IMR-90 (cell line): ENCODE measurements around the gene BRINP3. TPM values are rescaled to one million over a fixed set of nuclear protein-coding genes. Genes with fewer than 3 reads are reported as not detected.

Experiments
- ATAC-seq: fragments of 200-7000 bp; cut with Tn5 transposase; 2 replicates; pipeline ENCODE4 v1.9.1; 2020; ENCODE audit warnings: low read depth, mild to moderate bottlenecking, moderate library complexity
- BruUV-seq: library from RNA; stranded (reverse); fragments of 400-500 nt; replicated peaks from 2 replicates; lab custom pipeline; 2021; lab: Mats Ljungman, UMichigan
- CTCF ChIA-PET: fragments of 300-600 bp; formaldehyde crosslinking; extraction: SDS; loops from one replicate; lab custom pipeline; 2021; ENCODE audit warnings: antibody characterized with exemption; lab: Yijun Ruan, JAX
- POLR2A ChIA-PET: fragments of 300-600 bp; sonication (Branson Sonifier 250); formaldehyde crosslinking; loops from one replicate; lab custom pipeline; 2022; ENCODE audit warnings: antibody characterized with exemption; ENCODE audit not compliant: unreplicated experiment; lab: Charles Lee
- DNase-seq: peaks from one replicate; pipeline ENCODE4 v3.0.0; 2013
- H2AFZ ChIP-seq: replicated peaks from 2 replicates; pipeline ENCODE3; 2013; ENCODE audit warnings: low read length, mild to moderate bottlenecking; ENCODE audit not compliant: poor library complexity
- H2AK5ac ChIP-seq: 2 replicates; pipeline ENCODE4 v1.6.1; 2013; ENCODE audit warnings: low read depth, low read length, inconsistent platforms
- H2AK9ac ChIP-seq: replicated peaks from 2 replicates; pipeline ENCODE3; 2013; ENCODE audit warnings: mild to moderate bottlenecking, low read depth, low read length, moderate library complexity; ENCODE audit not compliant: poor library complexity
- H2BK120ac ChIP-seq: 2 replicates; pipeline ENCODE4 v1.6.1; 2013; ENCODE audit warnings: low read depth, low read length, inconsistent platforms
- H2BK15ac ChIP-seq: 3 replicates; pipeline ENCODE4 v1.6.1; 2013; ENCODE audit warnings: low read depth, low read length, inconsistent platforms
- H2BK20ac ChIP-seq: 2 replicates; pipeline ENCODE4 v1.6.1; 2013; ENCODE audit warnings: low read depth, mild to moderate bottlenecking, inconsistent platforms, low read length, moderate library complexity
- H2BK5ac ChIP-seq: 2 replicates; pipeline ENCODE4 v1.6.1; 2013; ENCODE audit warnings: mild to moderate bottlenecking, low read depth, low read length, inconsistent platforms; ENCODE audit not compliant: poor library complexity, severe bottlenecking
- H3K14ac ChIP-seq: replicated peaks from 2 replicates; pipeline ENCODE4 v1.6.1; 2013; ENCODE audit warnings: low read depth, low read length, inconsistent platforms
- H3K18ac ChIP-seq: 2 replicates; pipeline ENCODE4 v1.6.1; 2013; ENCODE audit warnings: low read depth, low read length, control low read depth
- H3K23ac ChIP-seq: 2 replicates; pipeline ENCODE4 v1.6.1; 2013; ENCODE audit warnings: low read depth, low read length, inconsistent platforms
- H3K27ac ChIP-seq: 2 replicates; pipeline ENCODE4 v1.5.1; 2013; ENCODE audit warnings: mild to moderate bottlenecking, control low read depth, low read length; ENCODE audit not compliant: insufficient read depth
- H3K27me3 ChIP-seq: 2 replicates; pipeline ENCODE4 v1.6.1; 2013; ENCODE audit warnings: low read length; ENCODE audit not compliant: control insufficient read depth, insufficient read depth
- H3K36me3 ChIP-seq: 2 replicates; pipeline ENCODE4 v1.6.1; 2013; ENCODE audit warnings: low read length, mixed read lengths; ENCODE audit not compliant: control insufficient read depth, insufficient read depth
- H3K4ac ChIP-seq: 2 replicates; pipeline ENCODE4 v1.6.1; 2013; ENCODE audit warnings: low read depth, low read length, inconsistent platforms
- H3K4me1 ChIP-seq: 2 replicates; pipeline ENCODE4 v1.6.1; 2013; ENCODE audit warnings: low read length, mixed read lengths; ENCODE audit not compliant: control insufficient read depth, insufficient read depth
- H3K4me2 ChIP-seq: 2 replicates; pipeline ENCODE4 v1.6.1; 2013; ENCODE audit warnings: low read depth, mild to moderate bottlenecking, control low read depth, low read length, moderate library complexity
- H3K4me3 ChIP-seq: 2 replicates; pipeline ENCODE4 v1.5.1; 2013; ENCODE audit warnings: low read depth, mild to moderate bottlenecking, control low read depth, low read length, moderate library complexity; ENCODE audit not compliant: insufficient read depth
- H3K56ac ChIP-seq: 2 replicates; pipeline ENCODE4 v1.6.1; 2013; ENCODE audit warnings: low read length, inconsistent platforms; ENCODE audit not compliant: insufficient read depth; ENCODE audit errors: extremely low read depth
- H3K79me1 ChIP-seq, 2 experiments: 2 replicates each; pipeline ENCODE4 v1.6.1; 2013; ENCODE audit warnings: low read length in 2 of 2, inconsistent platforms in 1 of 2, low read depth in 1 of 2
- H3K9ac ChIP-seq: 2 replicates; pipeline ENCODE4 v1.6.1; 2013; ENCODE audit warnings: low read depth, low read length, control low read depth
- H3K9me1 ChIP-seq: 2 replicates; pipeline ENCODE4 v1.6.1; 2013; ENCODE audit warnings: low read length, inconsistent platforms; ENCODE audit not compliant: insufficient read depth
- H3K9me3 ChIP-seq: 2 replicates; pipeline ENCODE4 v1.6.1; 2013; ENCODE audit warnings: low read length; ENCODE audit not compliant: control insufficient read depth, insufficient read depth
- H4K20me1 ChIP-seq: 2 replicates; pipeline ENCODE4 v1.6.1; 2013; ENCODE audit warnings: low read length, inconsistent platforms; ENCODE audit not compliant: insufficient read depth
- H4K5ac ChIP-seq: 2 replicates; pipeline ENCODE4 v1.6.1; 2013; ENCODE audit warnings: mild to moderate bottlenecking, low read depth, low read length, control low read depth
- H4K8ac ChIP-seq, 2 experiments: 2 replicates each; pipeline ENCODE4 v1.6.1; 2013; ENCODE audit warnings: low read depth in 2 of 2, low read length in 2 of 2, control low read depth in 1 of 2, inconsistent platforms in 1 of 2
- H4K91ac ChIP-seq: 2 replicates; pipeline ENCODE4 v1.6.1; 2013; ENCODE audit warnings: low read depth, low read length, inconsistent platforms; ENCODE audit not compliant: insufficient read depth
- BHLHE40 ChIP-seq: fragments of 150-350 bp; IDR thresholded peaks from 2 replicates; pipeline ENCODE4 v1.6.1; 2016; ENCODE audit warnings: mild to moderate bottlenecking, low read depth, low read length
- CEBPB ChIP-seq: IDR thresholded peaks from 2 replicates; pipeline ENCODE4 v1.6.1; 2012; ENCODE audit warnings: low read depth, low read length, improper control_type of control experiment
- CHD1 ChIP-seq: IDR thresholded peaks from 2 replicates; pipeline ENCODE4 v1.6.1; 2012; ENCODE audit warnings: low read depth, low read length, improper control_type of control experiment
- CTCF ChIP-seq: conservative IDR thresholded peaks from 2 replicates; pipeline ENCODE4 v1.5.1; 2012; ENCODE audit warnings: mild to moderate bottlenecking, low read depth, low read length, improper control_type of control experiment
- FOS ChIP-seq: fragments of 150-350 bp; IDR thresholded peaks from 2 replicates; pipeline ENCODE4 v1.6.1; 2016; ENCODE audit warnings: low read depth, low read length
- MAFK ChIP-seq: IDR thresholded peaks from 2 replicates; pipeline ENCODE4 v1.6.1; 2012; ENCODE audit warnings: low read depth, low read length, improper control_type of control experiment
- MAZ ChIP-seq: IDR thresholded peaks from 2 replicates; pipeline ENCODE4 v1.6.1; 2012; ENCODE audit warnings: low read depth, mild to moderate bottlenecking, low read length, improper control_type of control experiment, moderate library complexity, borderline replicate concordance
- MXI1 ChIP-seq: IDR thresholded peaks from 2 replicates; pipeline ENCODE4 v1.6.1; 2012; ENCODE audit warnings: low read depth, mild to moderate bottlenecking, low read length, moderate library complexity, borderline replicate concordance
- NFE2L2 ChIP-seq: fragments of 150-350 bp; IDR thresholded peaks from 2 replicates; pipeline ENCODE4 v1.6.1; 2016; ENCODE audit warnings: low read depth, mild to moderate bottlenecking, low read length
- POLR2A ChIP-seq: IDR thresholded peaks from 2 replicates; pipeline ENCODE4 v1.6.1; 2012; ENCODE audit warnings: mild to moderate bottlenecking, low read depth, low read length
- RAD21 ChIP-seq: IDR thresholded peaks from 2 replicates; pipeline ENCODE4 v1.6.1; 2012; ENCODE audit warnings: low read length, improper control_type of control experiment
- RCOR1 ChIP-seq: IDR thresholded peaks from 2 replicates; pipeline ENCODE4 v1.6.1; 2012; ENCODE audit warnings: mild to moderate bottlenecking, low read length, improper control_type of control experiment; ENCODE audit not compliant: insufficient replicate concordance
- RFX5 ChIP-seq: IDR thresholded peaks from 2 replicates; pipeline ENCODE4 v1.8.0; 2012; ENCODE audit warnings: low read depth, mild to moderate bottlenecking, low read length, moderate library complexity
- SMC3 ChIP-seq: fragments of 150-350 bp; IDR thresholded peaks from 2 replicates; pipeline ENCODE4 v1.6.1; 2016; ENCODE audit warnings: low read depth, mild to moderate bottlenecking, antibody characterized with exemption, low read length, moderate library complexity
- WGBS, 2 experiments: methylation state at CpG; one replicate each; pipeline versions ENCODE4 v1.1.5 to v1.1.7; 2013; ENCODE audit warnings: missing lambda C conversion rate in 2 of 2; ENCODE audit not compliant: insufficient read length in 1 of 2; ENCODE audit errors: extremely low coverage in 2 of 2; 5-methylcytosine and 5-hydroxymethylcytosine counted together
- dilution Hi-C: fragments of 300-500 bp; cut with HindIII; formaldehyde crosslinking; loops from one replicate; pipeline ENCODE4 v1.14.3; 2018; ENCODE audit warnings: low sequenced_read_pairs; ENCODE audit not compliant: unreplicated experiment
- in situ Hi-C: fragments of 300-500 bp; cut with MboI; formaldehyde crosslinking; loops from 3 replicates; pipeline ENCODE4 v1.14.3; 2019; ENCODE audit warnings: low sequenced_read_pairs, inconsistent platforms, mixed read lengths
- intact Hi-C: fragments of 100-400 bp; cut with micrococcal nuclease; formaldehyde crosslinking; loops from 2 replicates; pipeline ENCODE4 v1.10.0; 2022
- polyA plus RNA-seq, 3 experiments: library from polyadenylated mRNA; depleted of rRNA; stranded (reverse); fragments of >200 nt; gene quantifications; 2 replicates each; pipeline ENCODE4 v1.2.3, GENCODE V29; 2012; ENCODE audit warnings: low replicate concordance in 1 of 3
- total RNA-seq: library from RNA; depleted of rRNA; stranded (reverse); fragments of >200 nt; gene quantifications from 2 replicates; pipeline ENCODE4 v1.2.3, GENCODE V29; 2012
- TF ChIP-seq, protein P1 (sequence below): fragments of 150-350 bp; IDR thresholded peaks from 2 replicates; pipeline ENCODE4 v1.6.1; 2016; ENCODE audit warnings: low read depth, mild to moderate bottlenecking, low read length, moderate library complexity, borderline replicate concordance
- TF ChIP-seq, protein P2 (sequence below): fragments of 150-350 bp; IDR thresholded peaks from 2 replicates; pipeline ENCODE4 v1.6.1; 2017; ENCODE audit warnings: mild to moderate bottlenecking, antibody characterized with exemption, low read length, low read depth

Gene BRINP3
- total and polyA plus RNA-seq, 2 of the 4 experiments (the other 2 are of a cell fraction), result 0.15 to 0.36 TPM

DNA sequence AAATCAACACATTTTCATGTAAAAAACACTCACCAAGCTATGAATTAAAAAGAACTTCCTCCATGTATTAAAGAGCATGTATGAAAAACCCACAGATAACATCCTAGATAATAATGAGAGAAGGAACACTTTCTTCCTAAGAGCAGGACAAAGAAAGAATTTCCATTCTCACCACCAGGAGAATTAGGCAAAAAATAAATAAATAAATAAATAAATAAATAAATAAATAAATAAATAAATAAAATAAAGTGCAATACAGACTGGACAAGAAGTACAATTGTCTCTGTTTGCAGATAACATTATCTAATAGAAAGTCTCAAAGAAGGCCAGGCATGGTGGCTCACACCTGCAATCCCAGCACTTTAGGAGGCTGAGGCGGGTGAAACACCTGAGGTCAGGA, 218.2 kb downstream of the BRINP3 start:
- Histone ChIP-seq H3K14ac (no peak overlapping the region), H3K27ac (no peak overlapping the region), H2AK9ac (no peak overlapping the region), H4K20me1 (no peaks in the 10 kb centered on the region), H3K9me3 (no peaks in the 10 kb centered on the region), H3K36me3 (no peaks in the 10 kb centered on the region), H3K4ac (no peak overlapping the region), H3K4me3 (no peak overlapping the region), H4K8ac (no peak overlapping the region), H2AK5ac (no peak overlapping the region), H2BK20ac (no peak overlapping the region), H3K9me1 (no peaks in the 10 kb centered on the region), H3K4me1 (no peaks in the 10 kb centered on the region), H2BK15ac (no peak overlapping the region), H3K18ac (no peak overlapping the region), H4K91ac (no peak overlapping the region), H3K27me3 (no peaks in the 10 kb centered on the region), H4K5ac (no peak overlapping the region), H3K56ac (no peak overlapping the region), H3K4me2 (no peak overlapping the region), H2BK5ac (no peak overlapping the region), H3K9ac (no peak overlapping the region), H2AFZ (no peak overlapping the region), H2BK120ac (no peak overlapping the region), H3K23ac (no peak overlapping the region), H3K79me1 (no peaks in the 10 kb centered on the region)
- ATAC-seq, result no peak
- intact Hi-C loops (no loop called here), in situ Hi-C loops (no loop called here), dilution Hi-C loops (no loop called here)
- no CpG with 5 or more reads among the region's 1 CpG for WGBS, 2 experiments
- ChIA-PET CTCF (interaction anchor here (0.6 kb wide), 1 partner anchor 144 kb away, joined by 3 read pairs; no protein-coding TSS in a partner anchor), POLR2A (no interaction called here)
- BruUV-seq, result no TSS peak
- DNase-seq, result no peak
- no peak for TF ChIP-seq POLR2A
- TF ChIP-seq BHLHE40, result no peak
- TF ChIP-seq MXI1, result no peak
- TF ChIP-seq MAZ, result no peak
- TF ChIP-seq CTCF, result no peak
- TF ChIP-seq, protein P1, sequence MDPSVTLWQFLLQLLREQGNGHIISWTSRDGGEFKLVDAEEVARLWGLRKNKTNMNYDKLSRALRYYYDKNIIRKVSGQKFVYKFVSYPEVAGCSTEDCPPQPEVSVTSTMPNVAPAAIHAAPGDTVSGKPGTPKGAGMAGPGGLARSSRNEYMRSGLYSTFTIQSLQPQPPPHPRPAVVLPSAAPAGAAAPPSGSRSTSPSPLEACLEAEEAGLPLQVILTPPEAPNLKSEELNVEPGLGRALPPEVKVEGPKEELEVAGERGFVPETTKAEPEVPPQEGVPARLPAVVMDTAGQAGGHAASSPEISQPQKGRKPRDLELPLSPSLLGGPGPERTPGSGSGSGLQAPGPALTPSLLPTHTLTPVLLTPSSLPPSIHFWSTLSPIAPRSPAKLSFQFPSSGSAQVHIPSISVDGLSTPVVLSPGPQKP, result no peak
- no peak for TF ChIP-seq CEBPB
- no peak for TF ChIP-seq RCOR1
- TF ChIP-seq NFE2L2, result no peak
- TF ChIP-seq FOS, result no peak
- TF ChIP-seq SMC3, result no peak
- TF ChIP-seq RAD21, result no peak
- TF ChIP-seq CHD1, result no peak
- TF ChIP-seq, protein P2, sequence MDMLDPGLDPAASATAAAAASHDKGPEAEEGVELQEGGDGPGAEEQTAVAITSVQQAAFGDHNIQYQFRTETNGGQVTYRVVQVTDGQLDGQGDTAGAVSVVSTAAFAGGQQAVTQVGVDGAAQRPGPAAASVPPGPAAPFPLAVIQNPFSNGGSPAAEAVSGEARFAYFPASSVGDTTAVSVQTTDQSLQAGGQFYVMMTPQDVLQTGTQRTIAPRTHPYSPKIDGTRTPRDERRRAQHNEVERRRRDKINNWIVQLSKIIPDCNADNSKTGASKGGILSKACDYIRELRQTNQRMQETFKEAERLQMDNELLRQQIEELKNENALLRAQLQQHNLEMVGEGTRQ, result no peak
- no peak for TF ChIP-seq MAFK
- TF ChIP-seq RFX5, result no peak
